CD4-positive, alpha-beta memory T cell (primary cell): ENCODE data around the gene COL5A1. TPM values are rescaled to one million over a fixed set of nuclear protein-coding genes. Genes with fewer than 3 reads are reported as not detected.
"Not testable (repeated sequence)": the region's sequence is repeated elsewhere in the genome, so short reads cannot be mapped to it uniquely, and the experiment has no call there.

Experiments used
- CTCF ChIA-PET: fragments of 350-600 bp; sonication (Branson Sonifier 250); formaldehyde crosslinking; loops from one replicate; lab custom pipeline; 2021; ENCODE audit warnings: inconsistent platforms; ENCODE audit not compliant: partially characterized antibody; lab: Charles Lee
- POLR2A ChIA-PET: fragments of 350-600 bp; sonication (Branson Sonifier 250); formaldehyde crosslinking; loops from one replicate; lab custom pipeline; 2021; ENCODE audit not compliant: partially characterized antibody; lab: Charles Lee
- DNase-seq, 5 donors: peaks; one replicate each; pipeline versions ENCODE4 v3.0.0 to v3.0.0-alpha.2; 2020 to 2022; ENCODE audit warnings: mixed read lengths in 1 of 5
- H3K27ac ChIP-seq: one replicate; pipeline ENCODE4 v1.7.0; 2013; ENCODE audit warnings: low read depth, low read length
- H3K27me3 ChIP-seq: 2 replicates; pipeline ENCODE4 v1.7.0; 2013; ENCODE audit warnings: mild to moderate bottlenecking, low read length, moderate library complexity; ENCODE audit not compliant: insufficient read depth
- H3K36me3 ChIP-seq: 2 replicates; pipeline ENCODE4 v1.7.0; 2013; ENCODE audit warnings: mild to moderate bottlenecking, low read length, moderate library complexity; ENCODE audit not compliant: insufficient read depth
- H3K4me1 ChIP-seq: 2 replicates; pipeline ENCODE4 v1.7.0; 2013; ENCODE audit warnings: mild to moderate bottlenecking, low read length, moderate library complexity; ENCODE audit not compliant: insufficient read depth
- H3K4me3 ChIP-seq, 2 donors: one replicate each; pipeline ENCODE4 v1.7.0; 2013; ENCODE audit warnings: low read length in 2 of 2, mild to moderate bottlenecking in 1 of 2
- H3K9me3 ChIP-seq, 2 donors: one replicate each; pipeline ENCODE4 v1.7.0; 2013; ENCODE audit warnings: low read length in 2 of 2, control low read depth in 1 of 2; ENCODE audit not compliant: control insufficient read depth in 1 of 2
- H3K27ac Mint-ChIP-seq, 7 donors: one replicate each; pipeline ENCODE4 v1.8.0; 2020 to 2021; ENCODE audit warnings: mixed read lengths in 7 of 7, mild to moderate bottlenecking in 6 of 7, inconsistent platforms in 3 of 7, moderate library complexity in 3 of 7
- H3K27me3 Mint-ChIP-seq, 2 donors: one replicate each; pipeline ENCODE4 v1.8.0; 2020 to 2021; ENCODE audit warnings: mixed read lengths in 2 of 2
- H3K36me3 Mint-ChIP-seq, 2 donors: one replicate each; pipeline ENCODE4 v1.8.0; 2020 to 2021; ENCODE audit warnings: mixed read lengths in 2 of 2, inconsistent platforms in 1 of 2, mild to moderate bottlenecking in 1 of 2
- H3K4me1 Mint-ChIP-seq, 4 donors: one replicate each; pipeline ENCODE4 v1.8.0; 2020 to 2021; ENCODE audit warnings: mixed read lengths in 4 of 4, mild to moderate bottlenecking in 1 of 4
- H3K4me3 Mint-ChIP-seq, 8 donors: one replicate each; pipeline ENCODE4 v1.8.0; 2020 to 2021; ENCODE audit warnings: mixed read lengths in 8 of 8, mild to moderate bottlenecking in 7 of 8, moderate library complexity in 6 of 8, inconsistent platforms in 3 of 8
- H3K9me3 Mint-ChIP-seq, 8 donors: one replicate each; pipeline ENCODE4 v1.8.0; 2020 to 2021; ENCODE audit warnings: mixed read lengths in 8 of 8, mild to moderate bottlenecking in 5 of 8, inconsistent platforms in 3 of 8, moderate library complexity in 1 of 8
- intact Hi-C: fragments of 100-400 bp; cut with micrococcal nuclease; formaldehyde crosslinking; loops from one replicate; pipeline ENCODE4 v1.15.1; 2023
- polyA plus RNA-seq, 2 donors: library from polyadenylated mRNA; unstranded; fragments of 300-500 nt; fragmentation: Illumina TruSeq; gene quantifications; one replicate each; pipeline ENCODE4 v1.2.3, GENCODE V29; 2021
- total RNA-seq, 2 experiments: library from RNA; stranded (reverse); gene quantifications; one replicate each; pipeline ENCODE4 v1.2.3, GENCODE V29; 2021

COL5A1 gene
- total and polyA plus RNA-seq, 4 experiments from 2014 or later, result 0.36 to 1.6 (median 1.5) TPM; not detected in 1

GRCh38 chr9:134698111-134698510 lies 56.5 kb downstream of the COL5A1 start:
- no peaks in the 10 kb centered on the region for H3K4me1 ChIP-seq
- Mint-ChIP-seq H3K27me3 (no peaks in the 10 kb centered on the region), H3K4me3 (no peak overlapping the region), H3K27ac (no peak overlapping the region), H3K36me3 (no peaks in the 10 kb centered on the region), H3K4me1 (peaks cover 3 to 6% (median 5%) of the 10 kb centered on the region in 4 donors), H3K9me3 (peaks cover 0 to 2% (median 0%) of the 10 kb centered on the region in 8 donors)
- no peak for DNase-seq
- no peaks in the 10 kb centered on the region for H3K9me3 ChIP-seq
- ChIA-PET CTCF (no interaction called here), POLR2A (no interaction called here)
- no peaks in the 10 kb centered on the region for H3K36me3 ChIP-seq
- H3K27me3 ChIP-seq, result no peaks in the 10 kb centered on the region
- intact Hi-C loops, result no loop called here
- H3K4me3 ChIP-seq, result no peak overlapping the region
- no peak overlapping the region for H3K27ac ChIP-seq

- H3K4me3 ChIP-seq, result no peak overlapping the region
- H3K9me3 ChIP-seq, result no peaks in the 10 kb centered on the region
- peak in 4 of 5 donors; percentile 7 to 18 (median 12) for DNase-seq
- peaks cover 0 to 2% (median 0%) of the 10 kb centered on the region in 8 donors for H3K9me3 Mint-ChIP-seq
- H3K4me1 ChIP-seq, result no peaks in the 10 kb centered on the region
- peaks cover 0 to 1% (median 0%) of the 10 kb centered on the region in 4 donors for H3K4me1 Mint-ChIP-seq
- no peak overlapping the region for H3K27ac Mint-ChIP-seq
- no peaks in the 10 kb centered on the region for H3K27me3 Mint-ChIP-seq
- no peaks in the 10 kb centered on the region for H3K27me3 ChIP-seq
- H3K4me3 Mint-ChIP-seq, result no peak overlapping the region
- H3K36me3 Mint-ChIP-seq, result no peaks in the 10 kb centered on the region
- CTCF ChIA-PET, result interaction anchor here (1.0 kb wide), 1 partner anchor 8 kb away, joined by 3 read pairs; no protein-coding TSS in a partner anchor
- no peak overlapping the region for H3K27ac ChIP-seq
- intact Hi-C loops, result no loop called here
- POLR2A ChIA-PET, result no interaction called here
- H3K36me3 ChIP-seq, result no peaks in the 10 kb centered on the region
Observed at GRCh38 chr9:134698587-134699342, 57.2 kb downstream of the COL5A1 start.

- H3K27ac Mint-ChIP-seq, result peak overlapping the region in 1 of 7 donors; percentile 52
- Histone ChIP-seq H3K9me3 (no peaks in the 10 kb centered on the region), H3K27me3 (no peaks in the 10 kb centered on the region), H3K4me1 (no peaks in the 10 kb centered on the region), H3K27ac (no peak overlapping the region), H3K36me3 (no peaks in the 10 kb centered on the region), H3K4me3 (no peak overlapping the region)
- H3K4me1 Mint-ChIP-seq, result no peaks in the 10 kb centered on the region
- H3K4me3 Mint-ChIP-seq, result no peak overlapping the region
- no peaks in the 10 kb centered on the region for H3K36me3 Mint-ChIP-seq
- H3K27me3 Mint-ChIP-seq, result no peaks in the 10 kb centered on the region
- H3K9me3 Mint-ChIP-seq, result peaks cover 0 to 2% (median 0%) of the 10 kb centered on the region in 8 donors
- CTCF ChIA-PET, result interaction anchor here (1.0 kb wide), 1 partner anchor 8 kb away, joined by 3 read pairs; no protein-coding TSS in a partner anchor
- intact Hi-C loops, result no loop called here
- no peak for DNase-seq
- POLR2A ChIA-PET, result no interaction called here
Observed at GRCh38 chr9:134699343-134699740, 57.7 kb downstream of the COL5A1 start.

- H3K4me1 ChIP-seq, result no peaks in the 10 kb centered on the region
- no peaks in the 10 kb centered on the region for H3K27me3 ChIP-seq
- no peak overlapping the region for H3K27ac ChIP-seq
- intact Hi-C loops, result no loop called here
- ChIA-PET CTCF (no interaction called here), POLR2A (no interaction called here)
- H3K4me3 Mint-ChIP-seq, result no peak overlapping the region
- H3K9me3 ChIP-seq, result no peaks in the 10 kb centered on the region
- no peak overlapping the region for H3K4me3 ChIP-seq
- H3K27ac Mint-ChIP-seq, result no peak overlapping the region
- no peaks in the 10 kb centered on the region for H3K4me1 Mint-ChIP-seq
- peaks cover 0 to 2% (median 0%) of the 10 kb centered on the region in 8 donors for H3K9me3 Mint-ChIP-seq
- DNase-seq, result no peak
- no peaks in the 10 kb centered on the region for H3K27me3 Mint-ChIP-seq
- H3K36me3 Mint-ChIP-seq, result no peaks in the 10 kb centered on the region
- H3K36me3 ChIP-seq, result no peaks in the 10 kb centered on the region
Observed at GRCh38 chr9:134700636-134701350, 59.2 kb downstream of the COL5A1 start.

GRCh38 chr9:134701581-134702259 lies 60.1 kb downstream of the COL5A1 start:
- DNase-seq, result no peak
- Histone ChIP-seq H3K4me3 (no peak overlapping the region), H3K9me3 (no peaks in the 10 kb centered on the region), H3K27me3 (no peaks in the 10 kb centered on the region), H3K36me3 (no peaks in the 10 kb centered on the region), H3K4me1 (no peaks in the 10 kb centered on the region), H3K27ac (no peak overlapping the region)
- Mint-ChIP-seq H3K27ac (no peak overlapping the region), H3K4me1 (no peaks in the 10 kb centered on the region), H3K9me3 (peaks cover 0 to 2% (median 0%) of the 10 kb centered on the region in 8 donors), H3K36me3 (no peaks in the 10 kb centered on the region), H3K27me3 (peaks cover 0 to 1% of the 10 kb centered on the region in 2 donors), H3K4me3 (no peak overlapping the region)
- POLR2A ChIA-PET, result no interaction called here
- CTCF ChIA-PET, result no interaction called here
- intact Hi-C loops, result no loop called here

GRCh38 chr9:134702291-134702690 lies 60.7 kb downstream of the COL5A1 start:
- DNase-seq, result no peak
- Histone ChIP-seq H3K27me3 (no peaks in the 10 kb centered on the region), H3K9me3 (no peaks in the 10 kb centered on the region), H3K27ac (no peak overlapping the region), H3K4me3 (no peak overlapping the region), H3K4me1 (no peaks in the 10 kb centered on the region), H3K36me3 (no peaks in the 10 kb centered on the region)
- intact Hi-C loops, result no loop called here
- H3K27ac Mint-ChIP-seq, result no peak overlapping the region
- H3K27me3 Mint-ChIP-seq, result peaks cover 0 to 1% of the 10 kb centered on the region in 2 donors
- H3K4me3 Mint-ChIP-seq, result no peak overlapping the region
- H3K9me3 Mint-ChIP-seq, result peaks cover 0 to 2% (median 0%) of the 10 kb centered on the region in 8 donors
- ChIA-PET POLR2A (no interaction called here), CTCF (no interaction called here)
- H3K4me1 Mint-ChIP-seq, result no peaks in the 10 kb centered on the region
- no peaks in the 10 kb centered on the region for H3K36me3 Mint-ChIP-seq

- H3K9me3 ChIP-seq, H3K9me3 Mint-ChIP-seq, H3K36me3 Mint-ChIP-seq, H3K4me1 ChIP-seq, H3K27me3 ChIP-seq, H3K4me3 Mint-ChIP-seq, H3K36me3 ChIP-seq, CTCF ChIA-PET, H3K4me3 ChIP-seq, DNase-seq, H3K4me1 Mint-ChIP-seq, H3K27ac ChIP-seq, POLR2A ChIA-PET, H3K27ac Mint-ChIP-seq, intact Hi-C loops, H3K27me3 Mint-ChIP-seq: not testable (repeated sequence)
Observed at GRCh38 chr9:134703730-134704114, 62.1 kb downstream of the COL5A1 start.
